ENCODE measurements around the gene FAIM2.

FAIM2 gene

DNA sequence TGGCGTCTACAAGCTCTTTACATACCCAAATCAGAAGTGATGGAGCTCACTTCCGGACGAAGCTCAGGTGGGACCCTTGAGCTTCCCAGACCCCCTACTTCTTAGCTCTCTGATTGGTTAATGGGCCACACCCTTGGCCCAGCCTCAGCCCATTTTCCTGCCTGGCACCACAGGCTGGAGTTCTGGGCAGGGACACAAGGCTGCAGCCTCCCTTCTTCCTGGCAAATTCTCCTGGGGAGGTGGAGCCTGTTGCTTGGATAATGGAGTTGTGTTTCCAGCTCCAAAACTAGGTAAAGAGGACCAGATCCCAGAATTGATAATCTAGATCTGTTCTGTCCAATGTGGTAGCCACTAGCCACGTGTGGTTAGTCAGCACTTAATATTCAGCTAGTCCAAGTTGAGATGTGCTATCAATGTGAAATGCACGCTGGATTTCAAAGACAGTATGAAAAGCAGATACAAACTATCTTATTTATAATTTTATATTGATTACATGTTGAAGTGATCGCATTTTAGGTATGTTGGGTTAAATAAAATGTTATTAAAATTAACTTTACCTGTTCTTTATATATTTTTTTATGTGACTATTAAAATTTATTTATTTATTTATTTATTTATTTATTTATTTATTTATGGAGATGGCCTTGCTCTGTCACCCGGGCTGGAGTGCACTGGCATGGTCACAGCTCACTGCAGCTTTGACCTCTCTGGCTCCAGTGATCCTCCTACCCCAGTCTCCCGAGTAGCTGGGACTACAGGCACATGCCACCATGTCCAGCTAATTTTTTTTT lies 12.6 kb upstream of the FAIM2 start (continued):
- no peak for TF ChIP-seq ZSCAN18 (tag by site-specific recombination; IDR thresholded peaks at IDR 0.05)
- no peak for TF ChIP-seq MEIS1 (CRISPR knock-in tag; IDR thresholded peaks at IDR 0.05; ENCODE audit: borderline replicate concordance)
- no peak for TF ChIP-seq ZNF658 (tag by site-specific recombination; IDR thresholded peaks at IDR 0.05)
- TF ChIP-seq GLIS2 (tag by site-specific recombination; IDR thresholded peaks at IDR 0.05): no peak
- no peak for TF ChIP-seq ZSCAN16 (tag by site-specific recombination; IDR thresholded peaks at IDR 0.05)
- TF ChIP-seq ZNF221 (tag by site-specific recombination; IDR thresholded peaks at IDR 0.05; ENCODE audit: borderline replicate concordance): no peak
- TF ChIP-seq ZNF629 (tag by site-specific recombination; IDR thresholded peaks at IDR 0.05): peak; percentile 44; the same call in 1 of the 2 replicates
- no peak for TF ChIP-seq ZNF248 (tag by site-specific recombination; IDR thresholded peaks at IDR 0.05)
- TF ChIP-seq SCRT2 (tag by site-specific recombination; IDR thresholded peaks at IDR 0.05): no peak
- no peak for TF ChIP-seq ZNF610 (tag by site-specific recombination; IDR thresholded peaks at IDR 0.05; ENCODE audit: borderline replicate concordance)
- TF ChIP-seq ZNF791 (tag by site-specific recombination; IDR thresholded peaks at IDR 0.05): 0 out of 2 replicates have a peak, but pooled peaks have one; percentile 44
- TF ChIP-seq ZBTB7A (tag by site-specific recombination; IDR thresholded peaks at IDR 0.05; ENCODE audit: low read depth): no peak
- TF ChIP-seq ZNF394 (tag by site-specific recombination; IDR thresholded peaks at IDR 0.05; ENCODE audit: borderline replicate concordance): peak; percentile 93
- TF ChIP-seq ZNF501 (tag by site-specific recombination; IDR thresholded peaks at IDR 0.05): 0 out of 2 replicates have a peak, but pooled peaks have one; percentile 34
- TF ChIP-seq ZNF324 (tag by site-specific recombination; IDR thresholded peaks at IDR 0.05): no peak
- TF ChIP-seq, protein P1, sequence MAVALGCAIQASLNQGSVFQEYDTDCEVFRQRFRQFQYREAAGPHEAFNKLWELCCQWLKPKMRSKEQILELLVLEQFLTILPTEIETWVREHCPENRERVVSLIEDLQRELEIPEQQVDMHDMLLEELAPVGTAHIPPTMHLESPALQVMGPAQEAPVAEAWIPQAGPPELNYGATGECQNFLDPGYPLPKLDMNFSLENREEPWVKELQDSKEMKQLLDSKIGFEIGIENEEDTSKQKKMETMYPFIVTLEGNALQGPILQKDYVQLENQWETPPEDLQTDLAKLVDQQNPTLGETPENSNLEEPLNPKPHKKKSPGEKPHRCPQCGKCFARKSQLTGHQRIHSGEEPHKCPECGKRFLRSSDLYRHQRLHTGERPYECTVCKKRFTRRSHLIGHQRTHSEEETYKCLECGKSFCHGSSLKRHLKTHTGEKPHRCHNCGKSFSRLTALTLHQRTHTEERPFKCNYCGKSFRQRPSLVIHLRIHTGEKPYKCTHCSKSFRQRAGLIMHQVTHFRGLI (tag by site-specific recombination; IDR thresholded peaks at IDR 0.05): no peak
- no peak for TF ChIP-seq ZBTB49 (tag by site-specific recombination; IDR thresholded peaks at IDR 0.05; ENCODE audit: low read depth)
- TF ChIP-seq ZNF768 (tag by site-specific recombination; IDR thresholded peaks at IDR 0.05): no peak
- TF ChIP-seq ZNF214 (tag by site-specific recombination; IDR thresholded peaks at IDR 0.05; ENCODE audit: borderline replicate concordance): no peak
- no peak for TF ChIP-seq FEZF1 (tag by site-specific recombination; IDR thresholded peaks at IDR 0.05)
- no peak for TF ChIP-seq ZNF274 (IDR thresholded peaks at IDR 0.05; ENCODE audit: low read length)
- no peak for TF ChIP-seq ZNF274 (tag by site-specific recombination; IDR thresholded peaks at IDR 0.05; ENCODE audit: borderline replicate concordance)
- no peak for TF ChIP-seq SP2 (tag by site-specific recombination; IDR thresholded peaks at IDR 0.05)
- TF ChIP-seq ZNF426 (tag by site-specific recombination; IDR thresholded peaks at IDR 0.05): peak; percentile 83
- no peak for TF ChIP-seq OSR2 (tag by site-specific recombination; IDR thresholded peaks at IDR 0.05)
- TF ChIP-seq, protein P2, sequence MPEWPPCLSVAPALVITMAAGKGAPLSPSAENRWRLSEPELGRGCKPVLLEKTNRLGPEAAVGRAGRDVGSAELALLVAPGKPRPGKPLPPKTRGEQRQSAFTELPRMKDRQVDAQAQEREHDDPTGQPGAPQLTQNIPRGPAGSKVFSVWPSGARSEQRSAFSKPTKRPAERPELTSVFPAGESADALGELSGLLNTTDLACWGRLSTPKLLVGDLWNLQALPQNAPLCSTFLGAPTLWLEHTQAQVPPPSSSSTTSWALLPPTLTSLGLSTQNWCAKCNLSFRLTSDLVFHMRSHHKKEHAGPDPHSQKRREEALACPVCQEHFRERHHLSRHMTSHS (tag by site-specific recombination; IDR thresholded peaks at IDR 0.05): no peak
- no peak for TF ChIP-seq KLF9 (tag by site-specific recombination; IDR thresholded peaks at IDR 0.05; ENCODE audit: low read depth)
- TF ChIP-seq, protein P3, sequence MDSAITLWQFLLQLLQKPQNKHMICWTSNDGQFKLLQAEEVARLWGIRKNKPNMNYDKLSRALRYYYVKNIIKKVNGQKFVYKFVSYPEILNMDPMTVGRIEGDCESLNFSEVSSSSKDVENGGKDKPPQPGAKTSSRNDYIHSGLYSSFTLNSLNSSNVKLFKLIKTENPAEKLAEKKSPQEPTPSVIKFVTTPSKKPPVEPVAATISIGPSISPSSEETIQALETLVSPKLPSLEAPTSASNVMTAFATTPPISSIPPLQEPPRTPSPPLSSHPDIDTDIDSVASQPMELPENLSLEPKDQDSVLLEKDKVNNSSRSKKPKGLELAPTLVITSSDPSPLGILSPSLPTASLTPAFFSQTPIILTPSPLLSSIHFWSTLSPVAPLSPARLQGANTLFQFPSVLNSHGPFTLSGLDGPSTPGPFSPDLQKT (IDR thresholded peaks at IDR 0.05; ENCODE audit: borderline replicate concordance, low read depth, low read length): no peak
- TF ChIP-seq ZNF776 (tag by site-specific recombination; IDR thresholded peaks at IDR 0.05; ENCODE audit: borderline replicate concordance): no peak
- TF ChIP-seq ZNF114 (tag by site-specific recombination; IDR thresholded peaks at IDR 0.05): no peak
- TF ChIP-seq, protein P4, sequence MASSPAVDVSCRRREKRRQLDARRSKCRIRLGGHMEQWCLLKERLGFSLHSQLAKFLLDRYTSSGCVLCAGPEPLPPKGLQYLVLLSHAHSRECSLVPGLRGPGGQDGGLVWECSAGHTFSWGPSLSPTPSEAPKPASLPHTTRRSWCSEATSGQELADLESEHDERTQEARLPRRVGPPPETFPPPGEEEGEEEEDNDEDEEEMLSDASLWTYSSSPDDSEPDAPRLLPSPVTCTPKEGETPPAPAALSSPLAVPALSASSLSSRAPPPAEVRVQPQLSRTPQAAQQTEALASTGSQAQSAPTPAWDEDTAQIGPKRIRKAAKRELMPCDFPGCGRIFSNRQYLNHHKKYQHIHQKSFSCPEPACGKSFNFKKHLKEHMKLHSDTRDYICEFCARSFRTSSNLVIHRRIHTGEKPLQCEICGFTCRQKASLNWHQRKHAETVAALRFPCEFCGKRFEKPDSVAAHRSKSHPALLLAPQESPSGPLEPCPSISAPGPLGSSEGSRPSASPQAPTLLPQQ (tag by site-specific recombination; IDR thresholded peaks at IDR 0.05): no peak
- TF ChIP-seq ZNF19 (tag by site-specific recombination; IDR thresholded peaks at IDR 0.05; ENCODE audit: low read depth): 0 out of 2 replicates have a peak, but pooled peaks have one; percentile 58

All from HEK293 (cell line).